Measurements from ENCODE around the gene MTCH1. TPM values are rescaled to one million over a fixed set of nuclear protein-coding genes. Genes with fewer than 3 reads are reported as not detected.
A peak's percentile ranks its signal among the peaks of the same experiment; 100 is the strongest.

The MTCH1 gene
- total and polyA plus RNA-seq, 9 of the 15 experiments (the other 6 are each of a cell fraction or from before 2014, with no cell fraction given) = 7.9 to 161 (median 118) TPM

DNA sequence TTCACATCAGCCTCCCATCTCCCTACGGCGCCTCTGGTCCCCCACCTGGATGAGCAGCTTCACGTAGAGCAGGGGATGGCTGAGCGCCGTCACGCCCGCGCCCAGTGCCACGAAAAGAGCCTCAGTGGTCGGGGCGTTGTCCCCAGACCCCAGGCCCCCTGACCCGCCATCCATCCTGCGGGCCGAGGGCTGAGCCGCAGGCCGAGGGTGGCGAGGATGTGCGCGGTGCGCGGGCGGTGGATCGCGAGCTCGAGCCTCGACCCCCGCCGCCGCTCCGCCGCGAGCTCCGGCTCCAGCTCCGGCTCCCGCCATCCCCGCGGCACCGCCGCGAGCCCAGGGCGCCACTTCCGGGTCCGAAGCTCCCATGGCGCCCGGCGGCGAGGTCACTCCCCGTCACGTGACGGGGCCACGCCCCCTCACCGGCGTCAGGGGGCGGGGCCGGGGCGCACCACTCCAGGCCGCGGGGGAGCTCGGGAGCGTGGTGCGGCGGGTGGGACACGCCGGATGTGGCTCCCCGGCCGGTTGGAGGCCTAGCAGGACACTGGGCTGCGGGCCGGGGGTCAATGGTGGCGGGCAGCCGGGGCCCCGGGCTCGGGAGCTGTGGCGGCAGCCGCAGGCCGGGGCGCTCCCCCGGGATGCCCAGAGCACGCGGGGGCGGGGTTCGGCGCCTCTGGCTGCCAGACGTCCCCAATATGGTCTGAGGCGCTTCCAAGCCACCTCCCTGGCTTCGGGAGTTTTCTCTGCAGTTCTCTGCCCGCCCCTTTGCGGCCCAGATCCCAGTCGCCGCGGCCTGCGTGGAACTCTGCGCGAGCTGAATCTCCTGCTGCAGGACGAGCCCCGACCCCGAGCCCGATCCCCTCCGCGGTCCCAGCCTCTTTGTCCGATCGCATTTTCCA, at the start of gene MTCH1 (continued):
- TF ChIP-seq, protein P1, sequence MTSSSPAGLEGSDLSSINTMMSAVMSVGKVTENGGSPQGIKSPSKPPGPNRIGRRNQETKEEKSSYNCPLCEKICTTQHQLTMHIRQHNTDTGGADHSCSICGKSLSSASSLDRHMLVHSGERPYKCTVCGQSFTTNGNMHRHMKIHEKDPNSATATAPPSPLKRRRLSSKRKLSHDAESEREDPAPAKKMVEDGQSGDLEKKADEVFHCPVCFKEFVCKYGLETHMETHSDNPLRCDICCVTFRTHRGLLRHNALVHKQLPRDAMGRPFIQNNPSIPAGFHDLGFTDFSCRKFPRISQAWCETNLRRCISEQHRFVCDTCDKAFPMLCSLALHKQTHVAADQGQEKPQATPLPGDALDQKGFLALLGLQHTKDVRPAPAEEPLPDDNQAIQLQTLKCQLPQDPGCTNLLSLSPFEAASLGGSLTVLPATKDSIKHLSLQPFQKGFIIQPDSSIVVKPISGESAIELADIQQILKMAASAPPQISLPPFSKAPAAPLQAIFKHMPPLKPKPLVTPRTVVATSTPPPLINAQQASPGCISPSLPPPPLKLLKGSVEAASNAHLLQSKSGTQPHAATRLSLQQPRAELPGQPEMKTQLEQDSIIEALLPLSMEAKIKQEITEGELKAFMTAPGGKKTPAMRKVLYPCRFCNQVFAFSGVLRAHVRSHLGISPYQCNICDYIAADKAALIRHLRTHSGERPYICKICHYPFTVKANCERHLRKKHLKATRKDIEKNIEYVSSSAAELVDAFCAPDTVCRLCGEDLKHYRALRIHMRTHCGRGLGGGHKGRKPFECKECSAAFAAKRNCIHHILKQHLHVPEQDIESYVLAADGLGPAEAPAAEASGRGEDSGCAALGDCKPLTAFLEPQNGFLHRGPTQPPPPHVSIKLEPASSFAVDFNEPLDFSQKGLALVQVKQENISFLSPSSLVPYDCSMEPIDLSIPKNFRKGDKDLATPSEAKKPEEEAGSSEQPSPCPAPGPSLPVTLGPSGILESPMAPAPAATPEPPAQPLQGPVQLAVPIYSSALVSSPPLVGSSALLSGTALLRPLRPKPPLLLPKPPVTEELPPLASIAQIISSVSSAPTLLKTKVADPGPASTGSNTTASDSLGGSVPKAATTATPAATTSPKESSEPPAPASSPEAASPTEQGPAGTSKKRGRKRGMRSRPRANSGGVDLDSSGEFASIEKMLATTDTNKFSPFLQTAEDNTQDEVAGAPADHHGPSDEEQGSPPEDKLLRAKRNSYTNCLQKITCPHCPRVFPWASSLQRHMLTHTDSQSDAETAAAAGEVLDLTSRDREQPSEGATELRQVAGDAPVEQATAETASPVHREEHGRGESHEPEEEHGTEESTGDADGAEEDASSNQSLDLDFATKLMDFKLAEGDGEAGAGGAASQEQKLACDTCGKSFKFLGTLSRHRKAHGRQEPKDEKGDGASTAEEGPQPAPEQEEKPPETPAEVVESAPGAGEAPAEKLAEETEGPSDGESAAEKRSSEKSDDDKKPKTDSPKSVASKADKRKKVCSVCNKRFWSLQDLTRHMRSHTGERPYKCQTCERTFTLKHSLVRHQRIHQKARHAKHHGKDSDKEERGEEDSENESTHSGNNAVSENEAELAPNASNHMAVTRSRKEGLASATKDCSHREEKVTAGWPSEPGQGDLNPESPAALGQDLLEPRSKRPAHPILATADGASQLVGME (CRISPR knock-in tag; IDR thresholded peaks at IDR 0.05) = 0 out of 2 replicates have a peak, but pooled peaks have one; percentile 56
- TF ChIP-seq, protein P2, sequence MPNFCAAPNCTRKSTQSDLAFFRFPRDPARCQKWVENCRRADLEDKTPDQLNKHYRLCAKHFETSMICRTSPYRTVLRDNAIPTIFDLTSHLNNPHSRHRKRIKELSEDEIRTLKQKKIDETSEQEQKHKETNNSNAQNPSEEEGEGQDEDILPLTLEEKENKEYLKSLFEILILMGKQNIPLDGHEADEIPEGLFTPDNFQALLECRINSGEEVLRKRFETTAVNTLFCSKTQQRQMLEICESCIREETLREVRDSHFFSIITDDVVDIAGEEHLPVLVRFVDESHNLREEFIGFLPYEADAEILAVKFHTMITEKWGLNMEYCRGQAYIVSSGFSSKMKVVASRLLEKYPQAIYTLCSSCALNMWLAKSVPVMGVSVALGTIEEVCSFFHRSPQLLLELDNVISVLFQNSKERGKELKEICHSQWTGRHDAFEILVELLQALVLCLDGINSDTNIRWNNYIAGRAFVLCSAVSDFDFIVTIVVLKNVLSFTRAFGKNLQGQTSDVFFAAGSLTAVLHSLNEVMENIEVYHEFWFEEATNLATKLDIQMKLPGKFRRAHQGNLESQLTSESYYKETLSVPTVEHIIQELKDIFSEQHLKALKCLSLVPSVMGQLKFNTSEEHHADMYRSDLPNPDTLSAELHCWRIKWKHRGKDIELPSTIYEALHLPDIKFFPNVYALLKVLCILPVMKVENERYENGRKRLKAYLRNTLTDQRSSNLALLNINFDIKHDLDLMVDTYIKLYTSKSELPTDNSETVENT (CRISPR knock-in tag; IDR thresholded peaks at IDR 0.05) = peak; percentile 91
- 0 out of 2 replicates have a peak, but pooled peaks have one; percentile 9 for TF ChIP-seq SMAD3 (CRISPR knock-in tag; conservative IDR thresholded peaks at IDR 0.05)
- no peak; the same call in 1 of the 2 replicates for TF ChIP-seq TEAD4 (IDR thresholded peaks at IDR 0.05; ENCODE audit: low read length)
- no peak for TF ChIP-seq TEAD4 (CRISPR knock-in tag; IDR thresholded peaks at IDR 0.05; ENCODE audit: borderline replicate concordance)
- peak; percentile 66; the same call in 1 of the 2 replicates for TF ChIP-seq KLF6 (CRISPR knock-in tag; IDR thresholded peaks at IDR 0.05; ENCODE audit: borderline replicate concordance)
- TF ChIP-seq ZNF12 (CRISPR knock-in tag; IDR thresholded peaks at IDR 0.05) = 0 out of 2 replicates have a peak, but pooled peaks have one; percentile 18
- TF ChIP-seq, protein P3, sequence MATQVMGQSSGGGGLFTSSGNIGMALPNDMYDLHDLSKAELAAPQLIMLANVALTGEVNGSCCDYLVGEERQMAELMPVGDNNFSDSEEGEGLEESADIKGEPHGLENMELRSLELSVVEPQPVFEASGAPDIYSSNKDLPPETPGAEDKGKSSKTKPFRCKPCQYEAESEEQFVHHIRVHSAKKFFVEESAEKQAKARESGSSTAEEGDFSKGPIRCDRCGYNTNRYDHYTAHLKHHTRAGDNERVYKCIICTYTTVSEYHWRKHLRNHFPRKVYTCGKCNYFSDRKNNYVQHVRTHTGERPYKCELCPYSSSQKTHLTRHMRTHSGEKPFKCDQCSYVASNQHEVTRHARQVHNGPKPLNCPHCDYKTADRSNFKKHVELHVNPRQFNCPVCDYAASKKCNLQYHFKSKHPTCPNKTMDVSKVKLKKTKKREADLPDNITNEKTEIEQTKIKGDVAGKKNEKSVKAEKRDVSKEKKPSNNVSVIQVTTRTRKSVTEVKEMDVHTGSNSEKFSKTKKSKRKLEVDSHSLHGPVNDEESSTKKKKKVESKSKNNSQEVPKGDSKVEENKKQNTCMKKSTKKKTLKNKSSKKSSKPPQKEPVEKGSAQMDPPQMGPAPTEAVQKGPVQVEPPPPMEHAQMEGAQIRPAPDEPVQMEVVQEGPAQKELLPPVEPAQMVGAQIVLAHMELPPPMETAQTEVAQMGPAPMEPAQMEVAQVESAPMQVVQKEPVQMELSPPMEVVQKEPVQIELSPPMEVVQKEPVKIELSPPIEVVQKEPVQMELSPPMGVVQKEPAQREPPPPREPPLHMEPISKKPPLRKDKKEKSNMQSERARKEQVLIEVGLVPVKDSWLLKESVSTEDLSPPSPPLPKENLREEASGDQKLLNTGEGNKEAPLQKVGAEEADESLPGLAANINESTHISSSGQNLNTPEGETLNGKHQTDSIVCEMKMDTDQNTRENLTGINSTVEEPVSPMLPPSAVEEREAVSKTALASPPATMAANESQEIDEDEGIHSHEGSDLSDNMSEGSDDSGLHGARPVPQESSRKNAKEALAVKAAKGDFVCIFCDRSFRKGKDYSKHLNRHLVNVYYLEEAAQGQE (IDR thresholded peaks at IDR 0.05; ENCODE audit: borderline replicate concordance) = peak; percentile 94
- TF ChIP-seq, protein P3 (CRISPR knock-in tag; IDR thresholded peaks at IDR 0.05; ENCODE audit: low read depth) = peak; percentile 55; the same call in 1 of the 2 replicates
- peak; percentile 85 for TF ChIP-seq CTBP1 (IDR thresholded peaks at IDR 0.05; ENCODE audit: borderline replicate concordance)
